ENCODE measurements around the gene CCDC40. TPM values are rescaled to one million over a fixed set of nuclear protein-coding genes. Genes with fewer than 3 reads are reported as not detected.

The CCDC40 gene
- total RNA-seq, 1 donor from 2014 or later, result 0.16 TPM

DNA sequence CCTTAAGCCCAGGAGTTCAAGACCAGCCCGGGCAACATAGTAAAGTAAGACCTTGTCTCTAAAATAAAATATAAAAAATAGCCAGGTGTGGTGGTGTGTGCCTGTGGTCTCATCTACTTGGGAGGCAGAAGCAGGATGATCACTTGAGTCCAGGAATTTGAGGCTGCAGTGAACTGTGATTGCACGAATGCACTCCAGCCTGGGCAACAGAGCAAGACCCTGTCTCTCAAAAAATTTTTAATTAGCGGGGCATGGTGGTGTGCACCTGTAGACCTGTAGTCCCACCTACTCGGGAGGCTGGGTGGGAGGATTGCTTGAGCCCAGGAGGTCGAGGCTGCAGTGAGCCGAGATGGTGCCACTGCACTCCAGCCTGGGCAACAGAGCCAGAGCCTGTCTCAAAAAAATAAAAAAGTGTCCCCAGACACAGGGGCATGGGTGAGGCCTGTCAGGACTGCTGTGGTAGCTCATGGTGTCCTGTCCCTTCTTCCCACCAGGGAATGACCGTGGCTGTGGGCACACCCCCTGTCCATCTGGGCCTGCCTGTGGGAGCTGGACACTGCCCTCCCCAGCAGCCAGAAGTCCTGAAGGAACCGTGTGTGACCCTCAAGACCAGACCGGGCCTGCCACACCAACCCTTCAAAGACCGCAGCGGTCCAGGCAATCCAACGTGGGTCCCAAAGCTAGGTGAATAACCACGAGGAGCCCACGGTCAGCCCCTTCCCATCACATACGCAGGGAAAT lies 34.1 kb downstream of the CCDC40 start:
- Mint-ChIP-seq H3K27me3 (ENCODE audit: insufficient read depth) (no peaks in the 10 kb centered on the region), H3K4me3 (no peak overlapping the region), H3K36me3 (ENCODE audit: low read depth) (no peaks in the 10 kb centered on the region), H3K9me3 (no peaks in the 10 kb centered on the region), H3K4me1 (ENCODE audit: low read depth) (no peaks in the 10 kb centered on the region), H3K27ac (no peak overlapping the region)
- no peak for DNase-seq (ENCODE audit: low spot score)
- intact Hi-C loops (cut with micrococcal nuclease), result no loop called here

DNA sequence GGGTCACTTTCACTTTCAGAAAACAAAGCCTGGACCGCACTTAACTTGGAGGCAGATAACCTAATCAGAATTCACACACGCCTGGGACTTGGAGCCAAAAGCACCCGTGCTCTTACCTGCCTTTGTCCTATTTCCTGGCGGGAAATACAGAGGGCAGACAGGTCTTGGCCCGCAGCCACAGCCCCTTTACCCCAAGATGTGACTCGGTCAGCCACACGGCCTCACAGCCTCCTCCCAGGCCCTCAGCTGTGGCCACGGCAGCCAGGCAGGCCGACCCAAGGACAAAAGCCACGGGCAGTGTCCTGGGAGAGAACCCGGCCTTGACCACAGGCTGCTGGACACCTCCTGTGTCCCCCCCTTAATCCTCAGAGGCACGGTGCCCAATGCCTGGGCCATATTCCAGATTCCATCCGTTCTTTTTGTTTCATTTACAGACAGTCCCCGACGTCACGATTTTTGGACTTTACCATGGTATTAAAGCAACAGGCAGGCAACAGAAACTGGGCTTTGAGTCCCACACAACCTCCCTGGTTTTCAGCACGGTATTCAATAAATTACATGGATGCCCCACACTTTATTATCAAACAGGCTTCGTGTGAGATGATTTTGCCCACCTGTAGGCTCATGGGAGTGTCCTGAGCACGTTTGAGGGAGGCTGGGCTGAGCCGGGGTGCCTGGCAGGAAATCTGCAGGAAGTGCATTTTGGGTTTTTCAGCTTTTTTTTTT lies 34.8 kb downstream of the CCDC40 start:
- no peaks in the 10 kb centered on the region for H3K36me3 Mint-ChIP-seq (ENCODE audit: low read depth)
- H3K9me3 Mint-ChIP-seq, result no peaks in the 10 kb centered on the region
- no peak overlapping the region for H3K27ac Mint-ChIP-seq
- H3K27me3 Mint-ChIP-seq (ENCODE audit: insufficient read depth), result no peaks in the 10 kb centered on the region
- intact Hi-C loops (cut with micrococcal nuclease), result no loop called here
- no peak for DNase-seq (ENCODE audit: low spot score)
- no peaks in the 10 kb centered on the region for H3K4me1 Mint-ChIP-seq (ENCODE audit: low read depth)
- no peak overlapping the region for H3K4me3 Mint-ChIP-seq

DNA sequence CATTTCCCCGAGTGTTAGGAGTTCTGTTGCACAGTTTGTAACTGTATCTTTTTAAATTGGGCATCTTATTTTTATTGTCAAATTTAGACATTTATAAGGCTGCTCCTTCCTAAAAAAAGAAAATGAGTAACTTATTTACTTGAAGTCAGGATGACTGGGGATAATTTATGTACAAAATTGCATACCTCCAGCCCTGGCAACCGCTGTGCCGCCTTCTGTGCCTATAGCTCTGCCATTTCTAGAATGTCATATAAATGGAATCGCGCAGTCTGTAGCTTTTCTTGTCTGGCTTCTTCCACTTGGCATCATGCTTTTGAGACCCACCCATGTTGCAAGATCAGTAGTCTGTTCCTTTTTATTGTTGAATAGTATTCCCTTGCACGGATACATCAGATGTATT lies 36.0 kb downstream of the CCDC40 start:
- Mint-ChIP-seq H3K27ac (no peak overlapping the region), H3K27me3 (ENCODE audit: insufficient read depth) (peaks cover under 1% of the 10 kb centered on the region), H3K36me3 (ENCODE audit: low read depth) (no peaks in the 10 kb centered on the region), H3K9me3 (no peaks in the 10 kb centered on the region), H3K4me3 (no peak overlapping the region), H3K4me1 (ENCODE audit: low read depth) (no peaks in the 10 kb centered on the region)
- intact Hi-C loops (cut with micrococcal nuclease), result no loop called here
- no peak for DNase-seq (ENCODE audit: low spot score)

DNA sequence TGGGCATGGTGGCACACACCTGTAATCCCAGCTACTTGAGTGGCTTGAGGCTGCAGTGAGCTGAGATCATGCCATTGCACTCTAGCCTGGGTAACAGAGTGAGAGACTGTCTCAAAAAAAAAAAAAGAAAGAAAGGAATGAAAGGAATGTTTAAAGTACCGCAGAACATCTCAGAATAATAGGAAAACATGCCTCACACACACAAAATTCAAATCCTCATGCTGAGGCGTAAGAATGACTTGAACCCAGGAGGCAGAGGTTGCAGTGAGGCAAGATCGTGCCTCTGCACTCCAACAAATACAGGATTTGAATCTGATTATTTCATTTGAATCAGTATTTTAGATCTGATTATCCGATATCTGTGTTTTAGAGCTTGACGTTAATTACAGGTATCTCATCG lies 43.6 kb downstream of the CCDC40 start:
- no peak overlapping the region for H3K27ac Mint-ChIP-seq
- intact Hi-C loops (cut with micrococcal nuclease), result loop anchor here (5.0 kb wide), 1 partner anchor 172 kb away; no protein-coding TSS in a partner anchor

DNA sequence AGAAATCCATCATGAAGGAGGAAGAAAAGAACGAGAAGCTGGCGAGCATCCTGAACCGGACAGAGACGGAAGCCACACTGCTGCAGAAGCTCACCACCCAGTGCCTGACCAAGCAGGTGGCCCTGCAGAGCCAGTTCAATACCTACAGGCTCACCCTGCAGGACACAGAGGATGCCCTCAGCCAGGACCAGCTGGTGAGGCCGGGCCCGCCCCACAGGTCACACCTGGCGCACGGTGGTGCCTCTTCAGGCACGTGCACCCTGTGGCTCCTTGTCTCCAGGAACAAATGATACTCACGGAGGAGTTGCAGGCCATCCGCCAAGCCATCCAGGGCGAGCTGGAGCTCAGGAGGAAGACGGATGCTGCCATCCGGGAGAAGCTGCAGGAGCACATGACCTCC lies 45.2 kb downstream of the CCDC40 start:
- Mint-ChIP-seq H3K4me1 (ENCODE audit: low read depth) (peaks cover 5% of the 10 kb centered on the region), H3K4me3 (no peak overlapping the region), H3K9me3 (no peaks in the 10 kb centered on the region), H3K27me3 (ENCODE audit: insufficient read depth) (peaks cover 6% of the 10 kb centered on the region), H3K36me3 (ENCODE audit: low read depth) (no peaks in the 10 kb centered on the region), H3K27ac (no peak overlapping the region)
- intact Hi-C loops (cut with micrococcal nuclease), result loop anchor here (5.0 kb wide), 1 partner anchor 171 kb away; no protein-coding TSS in a partner anchor
- DNase-seq (ENCODE audit: low spot score), result no peak

More for the DNA sequence above, 43.6 kb downstream of the CCDC40 start:
- Mint-ChIP-seq H3K27me3 (ENCODE audit: insufficient read depth) (peaks cover 6% of the 10 kb centered on the region), H3K36me3 (ENCODE audit: low read depth) (no peaks in the 10 kb centered on the region), H3K4me1 (ENCODE audit: low read depth) (peaks cover 5% of the 10 kb centered on the region), H3K9me3 (no peaks in the 10 kb centered on the region), H3K4me3 (no peak overlapping the region)
- no peak for DNase-seq (ENCODE audit: low spot score)

DNA sequence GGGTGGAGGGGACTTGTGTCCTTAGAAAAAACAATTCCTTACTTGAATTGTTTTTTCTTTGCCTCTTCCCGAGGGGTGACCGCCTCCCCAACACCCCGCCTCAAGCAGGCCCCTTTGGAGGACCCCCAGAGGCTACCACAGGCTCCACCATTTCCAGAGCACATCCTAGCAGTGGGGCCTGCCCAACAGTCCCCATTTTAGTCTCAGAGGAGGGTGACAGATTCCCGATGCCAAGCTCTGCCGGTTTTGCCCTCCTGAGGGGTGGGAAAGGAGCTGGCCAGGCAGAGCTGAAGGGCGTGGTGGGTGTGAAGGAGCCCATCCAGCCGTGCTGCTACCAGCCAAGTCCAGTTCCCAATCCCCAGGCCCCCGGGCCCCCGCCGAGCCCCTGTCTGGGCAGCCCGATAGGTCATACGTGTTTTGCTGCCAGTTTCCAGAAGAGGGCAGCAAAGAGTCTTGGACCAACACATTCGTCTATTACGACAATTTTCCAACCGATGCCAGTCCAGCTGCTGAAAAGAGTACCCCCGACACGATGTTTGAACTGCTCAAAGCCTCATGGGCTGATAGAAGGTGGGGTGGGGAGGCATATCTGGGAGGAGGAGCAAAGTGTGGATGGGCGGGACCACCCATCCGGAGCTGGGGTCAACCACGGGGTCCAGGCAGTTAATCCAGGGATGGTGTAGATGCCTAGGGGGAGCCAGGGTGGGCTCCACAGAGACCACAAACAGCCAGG lies 46.1 kb downstream of the CCDC40 start:
- Mint-ChIP-seq H3K4me1 (ENCODE audit: low read depth) (peaks cover 5% of the 10 kb centered on the region), H3K27ac (peak overlapping the region; percentile 42), H3K27me3 (ENCODE audit: insufficient read depth) (peaks cover 4% of the 10 kb centered on the region), H3K9me3 (no peaks in the 10 kb centered on the region), H3K36me3 (ENCODE audit: low read depth) (no peaks in the 10 kb centered on the region), H3K4me3 (no peak overlapping the region)
- intact Hi-C loops (cut with micrococcal nuclease), result loop anchor here (1.0 to 5.0 kb wide), 2 partner anchors 18 to 170 kb away; no protein-coding TSS in a partner anchor
- DNase-seq (ENCODE audit: low spot score), result peak; percentile 29

DNA sequence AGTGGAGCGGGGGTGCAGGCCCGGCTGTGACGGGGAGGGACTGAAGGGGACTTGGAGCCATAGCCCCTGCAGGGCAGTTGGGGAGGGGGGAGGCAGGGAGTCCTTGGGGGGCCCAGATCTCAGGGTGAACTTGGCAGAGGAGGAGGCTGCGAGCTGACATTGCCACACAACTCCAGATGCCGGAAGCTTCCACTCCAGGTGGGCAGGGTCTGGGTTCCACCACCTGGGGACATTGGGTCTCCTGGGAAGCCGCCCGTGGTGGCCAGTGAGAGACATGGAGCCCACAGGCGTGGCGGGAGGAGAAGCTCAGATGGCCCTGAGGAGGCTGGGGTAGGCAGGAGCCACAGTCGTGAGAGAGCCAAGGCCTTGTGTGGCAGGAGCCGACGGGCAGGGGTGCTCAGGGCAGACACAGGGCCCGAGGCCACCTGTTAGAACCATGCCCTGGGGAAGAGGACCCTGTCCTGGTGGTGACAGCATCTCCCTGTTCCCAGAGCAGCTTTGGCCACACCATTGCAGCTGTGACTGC lies 46.8 kb downstream of the CCDC40 start:
- Mint-ChIP-seq H3K4me3 (no peak overlapping the region), H3K27me3 (ENCODE audit: insufficient read depth) (peaks cover 2% of the 10 kb centered on the region), H3K9me3 (no peaks in the 10 kb centered on the region), H3K36me3 (ENCODE audit: low read depth) (no peaks in the 10 kb centered on the region), H3K4me1 (ENCODE audit: low read depth) (peaks cover 5% of the 10 kb centered on the region), H3K27ac (no peak overlapping the region)
- intact Hi-C loops (cut with micrococcal nuclease), result loop anchor here (5.0 kb wide), 1 partner anchor 169 kb away; no protein-coding TSS in a partner anchor
- DNase-seq (ENCODE audit: low spot score), result no peak

DNA sequence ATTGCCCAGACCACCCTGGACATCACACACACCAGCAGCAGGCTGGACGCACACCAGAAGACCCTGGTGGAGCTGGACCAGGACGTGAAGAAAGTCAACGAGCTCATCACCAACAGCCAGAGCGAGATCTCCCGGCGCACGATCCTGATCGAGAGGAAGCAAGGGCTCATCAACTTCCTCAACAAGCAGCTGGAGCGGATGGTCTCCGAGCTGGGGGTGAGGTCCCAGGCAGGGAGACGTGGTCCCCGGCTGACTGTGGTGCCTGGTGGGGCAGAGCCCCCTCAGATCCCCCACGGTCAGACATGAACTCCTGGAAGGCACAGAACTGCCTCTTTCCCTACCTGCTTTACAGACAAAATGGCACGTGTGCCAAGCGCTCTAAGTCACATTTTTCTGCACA lies 48.3 kb downstream of the CCDC40 start:
- H3K27me3 Mint-ChIP-seq (ENCODE audit: insufficient read depth), result peaks cover 2% of the 10 kb centered on the region
- H3K36me3 Mint-ChIP-seq (ENCODE audit: low read depth), result no peaks in the 10 kb centered on the region
- intact Hi-C loops (cut with micrococcal nuclease), result loop anchor here (5.0 kb wide), 1 partner anchor 168 kb away; no protein-coding TSS in a partner anchor

DNA sequence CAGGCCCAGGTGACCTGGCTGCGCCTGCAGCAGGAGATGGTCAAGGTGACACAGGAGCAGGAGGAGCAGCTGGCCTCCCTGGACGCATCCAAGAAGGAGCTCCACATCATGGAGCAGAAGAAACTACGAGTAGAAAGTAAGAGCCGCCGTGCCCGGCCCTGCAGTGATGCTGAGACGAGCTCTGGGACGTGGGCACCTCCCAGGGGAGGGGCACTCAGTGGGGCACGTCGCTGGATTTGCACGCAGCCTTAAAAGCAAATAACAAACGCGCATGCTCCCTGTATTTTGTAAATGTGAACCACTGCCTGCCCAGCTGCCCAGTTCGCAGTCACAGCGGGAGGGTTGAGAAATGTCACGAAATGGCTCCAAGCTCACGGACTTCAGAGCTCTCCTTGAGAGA lies 49.6 kb downstream of the CCDC40 start:
- no peak for DNase-seq (ENCODE audit: low spot score)
- intact Hi-C loops (cut with micrococcal nuclease), result no loop called here
- H3K4me3 Mint-ChIP-seq, result no peak overlapping the region
- no peaks in the 10 kb centered on the region for H3K27me3 Mint-ChIP-seq (ENCODE audit: insufficient read depth)
- H3K9me3 Mint-ChIP-seq, result no peaks in the 10 kb centered on the region
- H3K27ac Mint-ChIP-seq, result no peak overlapping the region
- H3K36me3 Mint-ChIP-seq (ENCODE audit: low read depth), result no peaks in the 10 kb centered on the region
- H3K4me1 Mint-ChIP-seq (ENCODE audit: low read depth), result peaks cover 5% of the 10 kb centered on the region

More for the DNA sequence above, 48.3 kb downstream of the CCDC40 start:
- Mint-ChIP-seq H3K27ac (no peak overlapping the region), H3K4me1 (ENCODE audit: low read depth) (peaks cover 5% of the 10 kb centered on the region), H3K9me3 (no peaks in the 10 kb centered on the region), H3K4me3 (no peak overlapping the region)
- no peak for DNase-seq (ENCODE audit: low spot score)

DNA sequence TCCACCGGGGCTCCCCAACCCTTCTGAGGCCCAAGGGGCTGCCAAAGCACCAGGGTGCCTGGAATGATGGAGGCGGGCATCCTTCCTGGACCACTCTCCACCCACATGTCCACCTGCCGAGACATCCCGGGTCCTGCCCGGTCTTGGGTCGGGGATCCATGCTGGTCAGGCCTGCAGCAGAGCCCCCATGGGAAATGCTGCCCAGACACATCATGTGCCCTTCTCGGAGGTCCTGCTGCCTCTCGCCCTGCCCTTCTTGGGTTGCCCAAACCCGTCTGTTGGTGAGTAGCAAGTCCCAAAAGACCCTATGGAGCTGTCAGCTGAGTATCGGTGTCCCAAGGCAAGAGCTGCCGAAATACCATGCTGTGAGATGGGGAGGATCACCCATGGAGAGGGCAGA lies 50.2 kb downstream of the CCDC40 start:
- DNase-seq (ENCODE audit: low spot score), result no peak
- intact Hi-C loops (cut with micrococcal nuclease), result no loop called here
- Mint-ChIP-seq H3K36me3 (ENCODE audit: low read depth) (no peaks in the 10 kb centered on the region), H3K27me3 (ENCODE audit: insufficient read depth) (no peaks in the 10 kb centered on the region), H3K27ac (no peak overlapping the region), H3K4me3 (no peak overlapping the region), H3K9me3 (no peaks in the 10 kb centered on the region), H3K4me1 (ENCODE audit: low read depth) (peaks cover 5% of the 10 kb centered on the region)

DNA sequence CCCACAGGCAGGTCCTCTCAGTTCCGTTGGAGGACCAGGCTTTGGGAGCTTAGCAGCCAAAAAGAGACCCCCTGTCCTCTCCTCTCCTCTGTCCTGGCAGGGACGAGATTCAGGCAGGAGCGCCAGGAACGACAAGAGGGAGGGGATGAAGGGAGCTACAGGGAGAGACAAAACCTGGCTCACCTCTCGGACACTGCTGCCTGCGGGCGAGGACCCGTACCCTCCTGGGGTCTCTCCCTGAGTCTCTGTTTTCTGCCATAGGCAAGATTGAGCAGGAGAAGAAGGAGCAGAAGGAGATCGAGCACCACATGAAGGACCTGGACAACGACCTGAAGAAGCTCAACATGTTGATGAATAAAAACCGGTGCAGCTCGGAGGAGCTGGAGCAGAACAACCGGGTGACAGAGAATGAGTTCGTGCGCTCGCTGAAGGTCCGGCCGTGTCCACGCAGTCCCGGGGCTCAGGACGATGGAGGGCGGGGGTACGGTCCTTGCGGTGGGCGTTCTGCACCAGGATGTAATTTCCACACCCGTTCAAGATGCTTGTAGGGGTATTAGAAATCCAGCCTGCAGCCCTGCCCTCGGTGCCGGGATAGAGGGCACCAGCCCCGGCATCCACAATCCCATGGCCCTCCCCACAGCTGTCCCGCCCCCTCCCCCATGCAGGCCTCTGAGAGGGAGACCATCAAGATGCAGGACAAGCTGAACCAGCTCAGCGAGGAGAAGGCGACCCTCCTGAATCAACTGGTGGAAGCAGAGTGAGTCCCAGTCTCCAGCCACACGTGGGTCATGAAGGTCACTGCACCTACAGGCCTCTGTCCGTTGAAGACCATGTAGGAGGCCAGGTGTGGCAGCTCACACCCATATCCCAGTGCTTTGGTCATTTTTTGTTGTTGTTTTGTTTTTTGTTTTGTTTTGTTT lies 51.2 kb downstream of the CCDC40 start:
- no peak overlapping the region for H3K27ac Mint-ChIP-seq
- no peak for DNase-seq (ENCODE audit: low spot score)
- H3K9me3 Mint-ChIP-seq, result no peaks in the 10 kb centered on the region
- intact Hi-C loops (cut with micrococcal nuclease), result no loop called here
- no peak overlapping the region for H3K4me3 Mint-ChIP-seq
- H3K27me3 Mint-ChIP-seq (ENCODE audit: insufficient read depth), result peaks cover 1% of the 10 kb centered on the region
- peaks cover 4% of the 10 kb centered on the region for H3K4me1 Mint-ChIP-seq (ENCODE audit: low read depth)
- H3K36me3 Mint-ChIP-seq (ENCODE audit: low read depth), result no peaks in the 10 kb centered on the region

DNA sequence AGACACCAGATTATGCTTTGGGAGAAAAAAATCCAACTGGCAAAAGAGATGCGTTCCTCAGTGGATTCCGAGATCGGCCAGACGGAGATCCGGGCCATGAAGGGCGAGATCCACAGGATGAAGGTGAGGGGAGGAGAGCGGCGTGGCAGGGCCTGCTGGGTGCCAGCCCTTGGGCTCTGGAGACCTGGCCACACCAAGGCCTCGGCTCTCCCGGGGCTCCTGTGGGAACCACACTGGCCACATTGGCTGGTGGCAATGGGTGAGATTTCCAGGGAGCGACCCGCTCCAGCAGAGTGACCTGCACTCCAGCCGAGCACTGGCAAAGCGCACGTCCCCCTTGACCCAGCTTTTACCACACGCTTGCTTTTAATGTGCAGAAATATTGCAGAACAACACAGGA lies 53.3 kb downstream of the CCDC40 start:
- Mint-ChIP-seq H3K27me3 (ENCODE audit: insufficient read depth) (peaks cover 4% of the 10 kb centered on the region), H3K4me3 (no peak overlapping the region), H3K4me1 (ENCODE audit: low read depth) (no peaks in the 10 kb centered on the region), H3K27ac (no peak overlapping the region), H3K36me3 (ENCODE audit: low read depth) (no peaks in the 10 kb centered on the region), H3K9me3 (no peaks in the 10 kb centered on the region)
- intact Hi-C loops (cut with micrococcal nuclease), result no loop called here
- no peak for DNase-seq (ENCODE audit: low spot score)

Data from activated T-helper 1 cell treated with anti-CD3 and anti-CD28 coated beads, Interleukin-12 subunit alpha, Interleukin-12 subunit beta, Interleukin-2, Interleukin-4 antibody, amounts not matched to agents 30 ng/mL and 10 ng/mL and 1 ng/mL, durations not matched to agents 14 hours and 24 hours and 36 hours (primary cell).